AG10803 (cell line): Measurements from ENCODE around the gene PPFIA1.
"Not testable (repeated sequence)": the region's sequence is repeated elsewhere in the genome, so short reads cannot be mapped to it uniquely, and the experiment has no call there.

Experiments used
- DNase-seq: peaks from one replicate; pipeline ENCODE4 v3.0.0; 2010; ENCODE audit warnings: low read depth
- H3K4me3 ChIP-seq: 2 replicates; pipeline ENCODE4 v1.5.1; 2011; ENCODE audit warnings: mild to moderate bottlenecking, low read length, control low read depth
- CTCF ChIP-seq: conservative IDR thresholded peaks from 2 replicates; pipeline ENCODE4 v1.5.1; 2011; ENCODE audit warnings: mild to moderate bottlenecking, low read length, control low read depth, inconsistent platforms

PPFIA1 gene

GRCh38 chr11:70324376-70325115 lies 54.1 kb downstream of the PPFIA1 start:
- no peak for DNase-seq
- no peak for TF ChIP-seq CTCF
- H3K4me3 ChIP-seq: no peak overlapping the region

GRCh38 chr11:70325824-70326223 lies 55.3 kb downstream of the PPFIA1 start:
- H3K4me3 ChIP-seq: no peak overlapping the region
- no peak for DNase-seq
- no peak for TF ChIP-seq CTCF

GRCh38 chr11:70326365-70326811 lies 55.9 kb downstream of the PPFIA1 start:
- peak; percentile 88 for DNase-seq
- H3K4me3 ChIP-seq: peak overlapping the region; percentile 29
- TF ChIP-seq CTCF: no peak

GRCh38 chr11:70326833-70327232 lies 56.3 kb downstream of the PPFIA1 start:
- 0 out of 2 replicates have a peak overlapping the region, but pooled peaks have one; percentile 11 for H3K4me3 ChIP-seq
- DNase-seq: no peak
- no peak for TF ChIP-seq CTCF

- DNase-seq: no peak
- TF ChIP-seq CTCF: no peak
- H3K4me3 ChIP-seq: no peak overlapping the region
These were observed 57.2 kb downstream of the PPFIA1 start for GRCh38 chr11:70327717-70328116.

GRCh38 chr11:70328556-70328955 lies 58.1 kb downstream of the PPFIA1 start:
- peak; percentile 47 for DNase-seq
- H3K4me3 ChIP-seq: no peak overlapping the region
- TF ChIP-seq CTCF: no peak

GRCh38 chr11:70331320-70331843 lies 60.9 kb downstream of the PPFIA1 start:
- 0 out of 2 replicates have a peak, but pooled peaks have one; percentile 4 for TF ChIP-seq CTCF
- H3K4me3 ChIP-seq, DNase-seq: not testable (repeated sequence)
